Small intestine (tissue), 7 donors: ENCODE measurements around the gene STK35. TPM values are rescaled to one million over a fixed set of nuclear protein-coding genes. Genes with fewer than 3 reads are reported as not detected.
A peak's percentile ranks its signal among the peaks of the same experiment; 100 is the strongest.

Source experiments
- DNase-seq, 2 donors: peaks; one replicate each; pipeline versions ENCODE4 v3.0.0 to v3.0.0-alpha.2; 2013
- FAIRE-seq: peaks from 2 replicates; lab custom pipeline; 2012; peaks lifted over from hg19 to GRCh38; lab: Jason Lieb, UNC
- H3K27ac ChIP-seq, 3 donors: one replicate each; pipeline ENCODE4 v1.5.1; 2013; ENCODE audit warnings: low read length in 2 of 3, mild to moderate bottlenecking in 2 of 3, control low read depth in 1 of 3, inconsistent platforms in 1 of 3, low read depth in 1 of 3, moderate library complexity in 1 of 3
- H3K27me3 ChIP-seq, 3 donors: one replicate each; pipeline ENCODE4 v1.6.1; 2013; ENCODE audit warnings: low read length in 3 of 3, inconsistent platforms in 1 of 3; ENCODE audit not compliant: control insufficient read depth in 3 of 3, insufficient read depth in 3 of 3
- H3K36me3 ChIP-seq, 3 donors: one replicate each; pipeline ENCODE4 v1.6.1; 2013; ENCODE audit warnings: low read length in 3 of 3, inconsistent platforms in 1 of 3, low read depth in 1 of 3, mild to moderate bottlenecking in 1 of 3, moderate library complexity in 1 of 3; ENCODE audit not compliant: control insufficient read depth in 3 of 3, insufficient read depth in 2 of 3
- H3K4me1 ChIP-seq, 3 donors: one replicate each; pipeline ENCODE4 v1.6.1; 2013; ENCODE audit warnings: low read length in 2 of 3, inconsistent platforms in 1 of 3, low read depth in 1 of 3, mild to moderate bottlenecking in 1 of 3, moderate library complexity in 1 of 3; ENCODE audit not compliant: control insufficient read depth in 3 of 3, insufficient read depth in 2 of 3
- H3K4me3 ChIP-seq, 3 donors: one replicate each; pipeline ENCODE4 v1.5.1; 2013; ENCODE audit warnings: low read length in 3 of 3, control low read depth in 1 of 3, inconsistent platforms in 1 of 3, low read depth in 1 of 3, mild to moderate bottlenecking in 1 of 3, moderate library complexity in 1 of 3
- H3K9me3 ChIP-seq, 2 donors: one replicate each; pipeline ENCODE4 v1.6.1; 2013; ENCODE audit warnings: low read depth in 1 of 2, low read length in 1 of 2; ENCODE audit not compliant: control insufficient read depth in 2 of 2, insufficient read depth in 1 of 2
- WGBS, 3 donors: extraction: QIAGEN DNeasy Blood & Tissue Kit; methylation state at CpG; one replicate each; pipeline ENCODE4 v1.1.7; 2013; 5-methylcytosine and 5-hydroxymethylcytosine counted together
- polyA plus RNA-seq, 4 donors: library from polyadenylated mRNA; stranded (reverse) in 3 of 4; unstranded in 1 of 4; fragments of 200-250 nt in 3 of 4; fragments of 120-200 nt in 1 of 4; gene quantifications; one replicate each; pipeline versions ENCODE4 v1.2.1 to v1.2.3, GENCODE V29; 2013
- donor health status: healthy with polysubstance abuse.
- donor health status: control.
- donor health status: control.
- donor health status: Bipolar disorder and iron deficiency.
- donor health status: healthy.

Gene STK35
- polyA plus RNA-seq, 4 donors: 3.8 to 16.4 (median 7.9) TPM

- Histone ChIP-seq H3K27me3 (no peaks in the 10 kb centered on the region), H3K36me3 (peaks cover 0 to 17% (median 4%) of the 10 kb centered on the region in 3 donors), H3K27ac (peak overlapping the region in 1 of 3 donors; percentile 3), H3K4me1 (no peaks in the 10 kb centered on the region), H3K4me3 (no peak overlapping the region), H3K9me3 (no peaks in the 10 kb centered on the region)
- FAIRE-seq (no peak), DNase-seq (no peak)
- 67 to 72% (median 69%) methylated on average over 9 of the region's 9 CpGs for WGBS, 3 donors
Observed at GRCh38 chr20:2133318-2134183, 31.9 kb downstream of the STK35 start.

GRCh38 chr20:2135013-2135412, 33.4 kb downstream of the STK35 start:
- Histone ChIP-seq H3K36me3 (peaks cover 0 to 14% (median 4%) of the 10 kb centered on the region in 3 donors), H3K4me1 (no peaks in the 10 kb centered on the region), H3K9me3 (no peaks in the 10 kb centered on the region), H3K27me3 (no peaks in the 10 kb centered on the region), H3K27ac (no peak overlapping the region), H3K4me3 (no peak overlapping the region)
- WGBS, 3 donors: 79 to 90% (median 83%) methylated on average over 4 of the region's 4 CpGs
- DNase-seq (no peak), FAIRE-seq (no peak)

- peaks cover 0 to 19% (median 4%) of the 10 kb centered on the region in 3 donors for H3K36me3 ChIP-seq
- FAIRE-seq (no peak), DNase-seq (no peak)
- no peak overlapping the region for H3K27ac ChIP-seq
- 83 to 88% (median 85%) methylated on average over 4 of the region's 4 CpGs for WGBS, 3 donors
- H3K4me3 ChIP-seq: no peak overlapping the region
- H3K9me3 ChIP-seq: no peaks in the 10 kb centered on the region
- no peaks in the 10 kb centered on the region for H3K4me1 ChIP-seq
- no peaks in the 10 kb centered on the region for H3K27me3 ChIP-seq
Observed at GRCh38 chr20:2136275-2136674, 34.6 kb downstream of the STK35 start.

GRCh38 chr20:2137552-2138201, 36.0 kb downstream of the STK35 start:
- H3K9me3 ChIP-seq: no peaks in the 10 kb centered on the region
- no peaks in the 10 kb centered on the region for H3K27me3 ChIP-seq
- H3K4me1 ChIP-seq: no peaks in the 10 kb centered on the region
- DNase-seq (no peak), FAIRE-seq (no peak)
- WGBS, 3 donors: 83 to 88% (median 87%) methylated on average over 11 of the region's 11 CpGs
- H3K27ac ChIP-seq: no peak overlapping the region
- no peak overlapping the region for H3K4me3 ChIP-seq
- H3K36me3 ChIP-seq: peaks cover 0 to 22% (median 4%) of the 10 kb centered on the region in 3 donors

GRCh38 chr20:2138396-2138795, 36.8 kb downstream of the STK35 start:
- H3K36me3 ChIP-seq: peaks cover 0 to 23% (median 4%) of the 10 kb centered on the region in 3 donors
- no peaks in the 10 kb centered on the region for H3K27me3 ChIP-seq
- DNase-seq: no peak
- no peak overlapping the region for H3K4me3 ChIP-seq
- H3K4me1 ChIP-seq: no peaks in the 10 kb centered on the region
- 70 to 94% (median 92%) methylated on average over 2 of the region's 2 CpGs for WGBS, 3 donors
- FAIRE-seq: no peak
- no peak overlapping the region for H3K27ac ChIP-seq
- H3K9me3 ChIP-seq: no peaks in the 10 kb centered on the region

GRCh38 chr20:2139250-2139649, 37.6 kb downstream of the STK35 start:
- DNase-seq (no peak), FAIRE-seq (no peak)
- H3K4me1 ChIP-seq: no peaks in the 10 kb centered on the region
- H3K27me3 ChIP-seq: no peaks in the 10 kb centered on the region
- H3K9me3 ChIP-seq: no peaks in the 10 kb centered on the region
- H3K27ac ChIP-seq: no peak overlapping the region
- H3K36me3 ChIP-seq: peaks cover 0 to 29% (median 4%) of the 10 kb centered on the region in 3 donors
- 76 to 92% (median 91%) methylated on average over 6 of the region's 6 CpGs for WGBS, 3 donors
- H3K4me3 ChIP-seq: no peak overlapping the region

GRCh38 chr20:2139736-2140135, 38.1 kb downstream of the STK35 start:
- no peak for FAIRE-seq
- WGBS, 3 donors: 73 to 97% (median 85%) methylated on average over 2 of the region's 2 CpGs

GRCh38 chr20:2140561-2140960, 38.9 kb downstream of the STK35 start:
- Histone ChIP-seq H3K4me3 (no peak overlapping the region), H3K4me1 (no peaks in the 10 kb centered on the region), H3K9me3 (no peaks in the 10 kb centered on the region), H3K27ac (no peak overlapping the region), H3K36me3 (peaks cover 4 to 41% (median 6%) of the 10 kb centered on the region in 3 donors), H3K27me3 (no peaks in the 10 kb centered on the region)
- 30 to 48% (median 46%) methylated on average over 1 of the region's 1 CpG for WGBS, 3 donors
- FAIRE-seq (no peak), DNase-seq (no peak)

More at GRCh38 chr20:2139736-2140135, 38.1 kb downstream of the STK35 start:
- Histone ChIP-seq H3K27me3 (no peaks in the 10 kb centered on the region), H3K27ac (no peak overlapping the region), H3K4me3 (no peak overlapping the region), H3K4me1 (no peaks in the 10 kb centered on the region), H3K9me3 (no peaks in the 10 kb centered on the region), H3K36me3 (peaks cover 4 to 34% (median 4%) of the 10 kb centered on the region in 3 donors)
- no peak for DNase-seq
